HepG2 (cell line): ENCODE measurements around the gene PEF1.

ENCODE experiments used
- JUNB ChIP-seq: sonication (generic); formaldehyde crosslinking; IDR thresholded peaks from 2 replicates; pipeline ENCODE4 v1.8.0; 2022; ENCODE audit warnings: missing genetic modification reagents, mild to moderate bottlenecking, borderline replicate concordance
- RBM22 ChIP-seq: fragments of 200-400 bp; formaldehyde crosslinking; optimal IDR thresholded peaks from 2 replicates; pipeline ENCODE3; 2017; ENCODE audit warnings: mild to moderate bottlenecking, low read length, moderate library complexity
- ZFX ChIP-seq: sonication (generic); formaldehyde crosslinking; IDR thresholded peaks from 2 replicates; pipeline ENCODE4 v1.4.0; 2020; ENCODE audit warnings: mild to moderate bottlenecking, low read depth, missing genetic modification reagents, moderate library complexity
- TF ChIP-seq, protein P1 (sequence below): sonication (generic); formaldehyde crosslinking; IDR thresholded peaks from 2 replicates; pipeline ENCODE4 v1.4.0; 2020; ENCODE audit warnings: missing genetic modification reagents
- TF ChIP-seq, protein P2 (sequence below): sonication (generic); formaldehyde crosslinking; IDR thresholded peaks from 2 replicates; pipeline ENCODE4 v1.5.0; 2020; ENCODE audit warnings: mild to moderate bottlenecking, missing genetic modification reagents, moderate library complexity

DNA sequence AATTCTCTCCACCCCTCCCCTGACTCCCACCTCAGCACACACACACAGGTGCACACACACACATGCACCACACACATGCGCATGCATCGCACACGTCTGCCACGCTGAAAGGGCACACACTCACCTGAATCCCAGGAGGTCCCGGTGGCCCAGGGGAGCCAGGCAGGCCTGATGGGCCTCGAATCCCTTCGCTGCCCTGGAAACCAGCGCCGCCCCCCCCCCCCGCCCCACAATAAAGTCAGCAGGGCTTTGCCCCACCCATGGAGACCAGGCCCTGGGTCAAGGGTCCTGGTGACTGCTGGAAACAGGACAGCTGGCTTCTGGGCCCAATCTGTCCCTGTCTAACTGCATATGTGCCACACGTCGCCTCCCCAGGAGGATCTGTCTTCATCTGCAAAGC is 17.8 kb upstream of the PEF1 start:
- TF ChIP-seq, protein P1, sequence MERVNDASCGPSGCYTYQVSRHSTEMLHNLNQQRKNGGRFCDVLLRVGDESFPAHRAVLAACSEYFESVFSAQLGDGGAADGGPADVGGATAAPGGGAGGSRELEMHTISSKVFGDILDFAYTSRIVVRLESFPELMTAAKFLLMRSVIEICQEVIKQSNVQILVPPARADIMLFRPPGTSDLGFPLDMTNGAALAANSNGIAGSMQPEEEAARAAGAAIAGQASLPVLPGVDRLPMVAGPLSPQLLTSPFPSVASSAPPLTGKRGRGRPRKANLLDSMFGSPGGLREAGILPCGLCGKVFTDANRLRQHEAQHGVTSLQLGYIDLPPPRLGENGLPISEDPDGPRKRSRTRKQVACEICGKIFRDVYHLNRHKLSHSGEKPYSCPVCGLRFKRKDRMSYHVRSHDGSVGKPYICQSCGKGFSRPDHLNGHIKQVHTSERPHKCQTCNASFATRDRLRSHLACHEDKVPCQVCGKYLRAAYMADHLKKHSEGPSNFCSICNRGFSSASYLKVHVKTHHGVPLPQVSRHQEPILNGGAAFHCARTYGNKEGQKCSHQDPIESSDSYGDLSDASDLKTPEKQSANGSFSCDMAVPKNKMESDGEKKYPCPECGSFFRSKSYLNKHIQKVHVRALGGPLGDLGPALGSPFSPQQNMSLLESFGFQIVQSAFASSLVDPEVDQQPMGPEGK (CRISPR knock-in tag): no peak
- TF ChIP-seq RBM22 (no peak), ZFX (CRISPR knock-in tag) (no peak), JUNB (CRISPR knock-in tag) (no peak)
- TF ChIP-seq, protein P2, sequence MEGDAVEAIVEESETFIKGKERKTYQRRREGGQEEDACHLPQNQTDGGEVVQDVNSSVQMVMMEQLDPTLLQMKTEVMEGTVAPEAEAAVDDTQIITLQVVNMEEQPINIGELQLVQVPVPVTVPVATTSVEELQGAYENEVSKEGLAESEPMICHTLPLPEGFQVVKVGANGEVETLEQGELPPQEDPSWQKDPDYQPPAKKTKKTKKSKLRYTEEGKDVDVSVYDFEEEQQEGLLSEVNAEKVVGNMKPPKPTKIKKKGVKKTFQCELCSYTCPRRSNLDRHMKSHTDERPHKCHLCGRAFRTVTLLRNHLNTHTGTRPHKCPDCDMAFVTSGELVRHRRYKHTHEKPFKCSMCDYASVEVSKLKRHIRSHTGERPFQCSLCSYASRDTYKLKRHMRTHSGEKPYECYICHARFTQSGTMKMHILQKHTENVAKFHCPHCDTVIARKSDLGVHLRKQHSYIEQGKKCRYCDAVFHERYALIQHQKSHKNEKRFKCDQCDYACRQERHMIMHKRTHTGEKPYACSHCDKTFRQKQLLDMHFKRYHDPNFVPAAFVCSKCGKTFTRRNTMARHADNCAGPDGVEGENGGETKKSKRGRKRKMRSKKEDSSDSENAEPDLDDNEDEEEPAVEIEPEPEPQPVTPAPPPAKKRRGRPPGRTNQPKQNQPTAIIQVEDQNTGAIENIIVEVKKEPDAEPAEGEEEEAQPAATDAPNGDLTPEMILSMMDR (CRISPR knock-in tag): no peak
